ENCODE measurements around the gene PLD1. TPM values are rescaled to one million over a fixed set of nuclear protein-coding genes. Genes with fewer than 3 reads are reported as not detected.
A peak's percentile ranks its signal among the peaks of the same experiment; 100 is the strongest.

PLD1 gene
- total RNA-seq, 1 donor from 2014 or later: 59.5 TPM

GRCh38 chr3:171827385-171827784 is 17.1 kb upstream of the PLD1 start:
- DNase-seq: no peak
- Histone ChIP-seq H3K27ac (replicated peaks) (peak overlapping the region; percentile 85), H3K27me3 (ENCODE audit: low read depth) (no peaks in the 10 kb centered on the region), H3K36me3 (no peaks in the 10 kb centered on the region), H3K9me3 (replicated peaks) (no peaks in the 10 kb centered on the region), H3K4me3 (no peak overlapping the region), H3K4me1 (peaks cover 45% of the 10 kb centered on the region)
- TF ChIP-seq CTCF (IDR thresholded peaks at IDR 0.05; ENCODE audit: borderline replicate concordance): no peak
- intact Hi-C loops (cut with micrococcal nuclease): no loop called here

- TF ChIP-seq CTCF (IDR thresholded peaks at IDR 0.05; ENCODE audit: borderline replicate concordance): no peak
- H3K4me3 ChIP-seq: no peak overlapping the region
- peak overlapping the region; percentile 71 for H3K27ac ChIP-seq (replicated peaks)
Observed at GRCh38 chr3:171825222-171825828, 15.0 kb upstream of the PLD1 start.

GRCh38 chr3:171824824-171825221 is 14.5 kb upstream of the PLD1 start:
- H3K27ac ChIP-seq (replicated peaks): peak overlapping the region; percentile 71
- H3K36me3 ChIP-seq: no peaks in the 10 kb centered on the region

More at GRCh38 chr3:171825222-171825828, 15.0 kb upstream of the PLD1 start:
- Histone ChIP-seq H3K4me1 (peaks cover 34% of the 10 kb centered on the region), H3K9me3 (replicated peaks) (no peaks in the 10 kb centered on the region), H3K36me3 (no peaks in the 10 kb centered on the region), H3K27me3 (ENCODE audit: low read depth) (no peaks in the 10 kb centered on the region)
- intact Hi-C loops (cut with micrococcal nuclease): no loop called here
- no peak for DNase-seq

GRCh38 chr3:171824116-171824515 is 13.8 kb upstream of the PLD1 start:
- H3K36me3 ChIP-seq: no peaks in the 10 kb centered on the region
- H3K27ac ChIP-seq (replicated peaks): peak overlapping the region; percentile 71
- intact Hi-C loops (cut with micrococcal nuclease): no loop called here
- DNase-seq: no peak
- H3K9me3 ChIP-seq (replicated peaks): no peaks in the 10 kb centered on the region
- TF ChIP-seq CTCF (IDR thresholded peaks at IDR 0.05; ENCODE audit: borderline replicate concordance): no peak
- peaks cover 22% of the 10 kb centered on the region for H3K4me1 ChIP-seq
- H3K27me3 ChIP-seq (ENCODE audit: low read depth): no peaks in the 10 kb centered on the region
- no peak overlapping the region for H3K4me3 ChIP-seq

More at GRCh38 chr3:171824824-171825221, 14.5 kb upstream of the PLD1 start:
- peaks cover 29% of the 10 kb centered on the region for H3K4me1 ChIP-seq
- no peaks in the 10 kb centered on the region for H3K27me3 ChIP-seq (ENCODE audit: low read depth)
- DNase-seq: no peak
- H3K9me3 ChIP-seq (replicated peaks): no peaks in the 10 kb centered on the region
- H3K4me3 ChIP-seq: no peak overlapping the region
- intact Hi-C loops (cut with micrococcal nuclease): no loop called here
- TF ChIP-seq CTCF (IDR thresholded peaks at IDR 0.05; ENCODE audit: borderline replicate concordance): no peak

- Histone ChIP-seq H3K9me3 (replicated peaks) (no peaks in the 10 kb centered on the region), H3K36me3 (no peaks in the 10 kb centered on the region), H3K27ac (replicated peaks) (no peak overlapping the region), H3K4me1 (peaks cover 15% of the 10 kb centered on the region), H3K4me3 (no peak overlapping the region), H3K27me3 (ENCODE audit: low read depth) (no peaks in the 10 kb centered on the region)
- TF ChIP-seq CTCF (IDR thresholded peaks at IDR 0.05; ENCODE audit: borderline replicate concordance): no peak
- intact Hi-C loops (cut with micrococcal nuclease): no loop called here
- DNase-seq: no peak
Observed at GRCh38 chr3:171822431-171823106, 12.3 kb upstream of the PLD1 start.
